SHP77 (cell line): ENCODE measurements around the gene BCAS4.

Experiments
- DNase-seq, 2 experiments: peaks; one replicate each; lab custom pipeline; 2025; lab: John Stamatoyannopoulos, UW

BCAS4 gene

DNA sequence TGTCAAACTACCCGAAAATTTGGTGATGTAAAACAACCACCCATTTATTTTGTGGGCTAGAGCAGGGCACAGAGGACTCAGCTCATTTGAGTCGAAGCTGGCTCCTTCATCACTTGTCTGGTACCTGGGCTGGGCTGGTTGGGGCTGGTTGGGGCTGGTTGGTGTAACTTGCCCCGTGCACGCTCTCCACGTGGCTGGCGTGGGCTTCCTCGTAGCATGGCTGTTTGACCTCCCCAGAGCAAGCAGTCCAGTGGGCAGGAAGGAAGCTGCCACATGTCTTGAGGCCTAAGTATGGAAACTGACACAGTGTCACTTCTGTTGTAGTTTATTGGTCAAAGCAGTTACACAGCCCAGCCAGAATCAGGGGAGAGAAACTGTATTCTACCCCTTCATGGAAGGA is 27.1 kb downstream of the BCAS4 start:
- DNase-seq, result no peak

DNA sequence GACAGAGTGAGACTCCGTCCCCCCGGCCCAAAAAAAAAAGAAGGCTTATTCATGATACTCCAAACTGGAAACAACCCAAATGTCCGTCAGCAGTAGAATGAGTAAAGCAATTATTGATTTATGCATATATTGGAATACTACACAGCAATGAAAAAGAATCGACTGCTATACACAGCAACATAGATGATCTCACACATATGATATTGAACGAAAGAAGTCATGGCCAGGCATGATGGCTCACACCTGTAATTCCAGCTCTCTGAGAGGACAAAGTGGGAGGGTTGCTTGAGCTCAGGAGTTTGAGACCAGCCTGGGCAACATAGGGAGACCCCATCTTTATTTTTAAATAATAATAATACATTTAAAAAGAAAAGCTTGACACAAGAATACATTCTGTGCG is 28.5 kb downstream of the BCAS4 start:
- no peak for DNase-seq

DNA sequence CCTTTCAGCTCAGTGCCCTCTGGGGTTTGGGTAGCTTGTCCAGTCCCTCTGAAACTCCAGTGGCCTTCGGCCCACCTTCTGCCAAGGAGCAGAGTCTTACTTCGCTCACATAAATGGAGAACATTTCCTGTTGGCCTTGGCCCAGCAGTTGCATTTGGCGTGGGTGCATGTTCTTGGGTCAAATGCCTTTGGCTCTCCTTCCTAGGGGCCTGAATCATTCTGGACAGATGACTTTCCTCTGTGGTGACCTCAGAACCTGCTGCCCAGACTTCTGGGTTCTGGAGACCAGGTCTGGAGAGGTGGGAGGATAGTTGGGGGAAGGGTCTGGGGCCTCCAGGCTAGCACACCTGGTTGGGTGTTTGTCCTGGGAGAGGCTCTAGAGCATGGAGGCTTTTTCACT is 29.3 kb downstream of the BCAS4 start:
- DNase-seq, result no peak

DNA sequence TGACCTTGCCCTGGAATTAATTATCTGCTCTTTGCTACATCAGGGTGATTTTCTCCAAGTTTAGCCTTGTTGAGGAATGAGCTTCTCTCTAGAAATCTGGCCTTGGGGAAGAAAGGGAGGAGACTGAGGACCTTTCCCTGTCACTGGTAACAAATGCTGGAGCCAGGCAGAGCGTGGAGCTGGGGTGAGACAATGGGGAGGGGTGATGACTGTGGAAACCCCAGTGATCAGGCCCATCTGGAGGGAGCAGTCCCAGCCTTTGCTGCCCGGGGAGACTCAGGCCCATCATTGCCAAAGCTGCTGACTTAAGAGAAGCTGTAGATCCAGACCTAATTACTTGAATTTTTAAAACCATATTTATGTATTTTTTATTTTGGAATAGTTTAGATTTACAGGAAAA is 31.3 kb downstream of the BCAS4 start:
- DNase-seq, result no peak

DNA sequence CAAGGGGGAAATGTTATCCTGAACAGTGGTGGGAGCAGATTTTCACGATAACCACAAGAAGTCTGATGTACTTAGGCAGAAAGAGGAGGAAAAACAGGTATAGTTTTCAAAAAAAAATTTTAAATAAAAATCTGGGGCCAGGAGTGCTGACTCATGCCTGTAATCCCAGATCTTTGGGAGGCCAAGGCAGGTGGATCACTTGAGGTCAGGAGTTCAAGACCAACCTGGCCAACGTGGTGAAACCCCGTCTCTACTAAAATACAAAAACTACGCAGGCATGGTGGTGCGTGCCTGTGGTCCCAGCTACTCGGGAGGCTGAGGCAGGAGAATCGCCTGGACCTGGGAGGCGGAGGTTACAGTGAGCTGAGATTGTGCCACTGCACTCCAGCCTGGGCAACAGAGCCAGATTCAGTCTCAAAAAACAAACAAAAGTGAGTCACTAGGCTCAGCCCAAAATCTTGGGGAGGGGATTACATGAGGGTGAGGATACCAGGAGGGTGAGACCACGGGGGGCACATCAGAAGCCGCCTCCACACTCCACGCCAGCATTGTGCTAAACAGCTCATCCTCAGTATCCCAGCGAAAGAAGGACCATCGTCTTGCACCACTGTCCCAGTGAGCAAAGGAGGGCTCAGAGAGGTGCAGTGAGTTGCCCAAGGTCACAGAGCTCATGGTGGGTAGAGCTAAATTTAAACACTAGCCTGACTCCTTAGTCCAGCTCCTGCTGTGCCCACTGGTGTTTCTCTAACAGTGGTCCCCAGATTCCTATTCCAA is 33.7 kb downstream of the BCAS4 start:
- no peak for DNase-seq

DNA sequence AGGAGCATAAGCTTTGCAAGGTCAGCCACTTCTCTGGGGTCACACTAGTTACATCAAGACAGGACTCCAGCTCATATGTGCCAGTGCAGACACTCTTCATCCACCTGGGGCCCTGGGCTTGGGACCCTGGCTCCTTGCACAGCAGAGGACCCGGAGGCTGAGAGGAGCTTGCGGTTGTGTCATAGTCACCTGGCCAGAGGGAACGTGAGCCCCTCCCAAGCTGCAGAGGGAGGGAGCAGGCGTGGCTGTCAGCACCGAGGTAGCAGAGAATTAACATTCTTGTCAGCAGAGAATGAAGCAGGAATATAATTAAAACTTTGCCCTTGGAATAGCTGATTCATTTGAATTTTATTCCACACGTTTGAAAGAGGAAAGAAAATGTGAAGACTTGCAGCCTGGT is 36.8 kb downstream of the BCAS4 start:
- no peak for DNase-seq

DNA sequence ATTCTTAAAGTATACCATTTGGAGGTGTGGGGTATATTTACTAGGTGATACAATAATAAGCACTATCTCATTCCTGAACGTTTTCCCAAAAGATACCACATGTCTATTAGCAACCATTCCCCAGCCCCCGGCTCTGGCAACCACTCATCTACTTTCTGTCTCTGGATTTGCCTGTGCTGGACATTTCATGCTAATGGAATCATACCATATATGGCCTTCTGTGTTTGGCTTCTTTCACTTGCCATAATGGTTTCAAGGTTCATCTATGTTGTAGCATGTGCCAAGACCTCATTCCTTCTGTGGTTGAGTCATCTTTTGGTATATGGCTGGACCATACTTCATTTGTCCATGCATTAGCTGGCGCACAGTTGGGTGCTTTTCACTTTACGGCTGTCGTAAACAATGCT is 39.7 kb downstream of the BCAS4 start:
- DNase-seq, result no peak

DNA sequence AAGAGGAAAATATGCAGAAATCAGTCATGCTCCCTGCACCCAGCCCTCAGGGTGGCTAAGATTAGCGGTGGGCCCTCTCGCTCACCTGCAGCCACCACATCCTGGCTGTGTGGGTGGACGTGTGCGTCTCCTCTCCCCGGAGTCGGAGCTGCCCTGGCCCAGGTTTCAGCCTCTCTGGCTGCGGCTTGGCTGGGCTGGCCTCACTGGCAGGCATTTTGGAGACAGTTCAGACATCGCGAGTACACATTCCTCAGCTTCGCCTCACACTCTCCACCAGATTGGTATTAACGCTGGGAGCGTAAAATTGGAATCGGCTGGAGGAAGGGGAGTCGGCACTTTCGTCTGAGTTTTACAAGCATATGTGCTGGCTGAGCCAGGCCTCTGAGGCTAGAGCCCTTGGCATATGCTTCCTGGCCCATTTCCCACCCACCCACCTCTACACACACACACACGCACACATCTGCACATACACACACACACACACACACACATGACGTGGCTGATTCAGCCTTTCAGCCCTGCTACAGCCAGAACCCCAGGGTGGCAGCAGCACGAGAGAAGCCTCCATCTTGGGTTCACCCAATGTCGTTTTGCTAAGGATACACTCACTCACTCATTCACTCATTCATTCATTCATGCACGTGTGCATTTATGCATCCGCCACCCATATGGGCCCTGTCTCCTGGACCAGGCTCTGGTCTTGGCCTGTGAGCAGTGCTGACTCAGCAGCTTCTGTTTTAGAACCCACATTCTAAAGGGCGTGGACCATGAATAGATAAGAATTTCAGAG is 42.9 kb downstream of the BCAS4 start:
- DNase-seq, result no peak

DNA sequence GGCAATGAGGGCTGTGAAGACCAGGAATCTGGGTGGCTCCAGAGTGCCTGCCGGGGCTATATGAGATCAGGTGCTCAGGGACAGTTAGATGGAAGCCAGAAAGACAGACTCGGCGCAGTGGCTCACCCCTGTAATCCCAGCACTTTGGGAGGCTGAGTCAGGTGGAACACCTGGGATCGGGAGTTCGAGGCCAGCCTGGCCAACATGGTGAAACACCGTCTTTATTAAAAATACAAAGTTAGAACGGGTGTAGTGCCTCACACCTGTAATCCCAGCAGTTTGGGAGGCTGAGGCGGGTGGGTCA is 43.4 kb downstream of the BCAS4 start:
- DNase-seq, result no peak

DNA sequence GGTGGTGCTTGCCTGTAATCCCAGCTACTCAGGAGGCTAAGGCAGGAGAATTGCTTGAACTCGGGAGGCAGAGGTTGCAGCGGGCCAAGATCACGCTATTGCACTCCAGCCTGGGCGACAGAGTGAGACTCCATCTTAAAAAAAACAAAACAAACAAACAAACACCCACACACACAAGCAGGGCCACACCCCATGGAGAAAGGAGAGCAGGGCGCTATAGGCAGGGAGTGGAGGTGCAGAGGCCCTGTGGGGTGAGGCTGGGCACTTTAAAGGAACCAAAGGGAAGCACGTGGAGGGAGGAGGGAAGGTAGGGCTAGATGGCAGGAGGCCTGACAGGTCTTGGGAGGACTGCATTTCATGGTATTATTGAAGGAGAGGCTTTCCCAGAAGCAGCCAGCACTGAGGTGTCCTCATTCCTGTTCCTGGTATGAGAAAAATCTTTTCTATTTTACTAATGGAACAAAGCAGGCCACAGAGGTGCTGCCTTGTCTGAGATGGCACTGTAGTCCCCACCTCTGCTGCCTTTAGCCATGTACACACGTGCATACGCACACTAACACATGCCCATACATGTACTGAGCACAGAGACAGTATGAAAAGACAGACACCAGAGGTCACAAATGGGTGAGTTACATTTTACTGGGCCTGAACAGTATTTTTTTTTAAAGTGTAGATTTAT is 44.0 kb downstream of the BCAS4 start:
- DNase-seq, result no peak

DNA sequence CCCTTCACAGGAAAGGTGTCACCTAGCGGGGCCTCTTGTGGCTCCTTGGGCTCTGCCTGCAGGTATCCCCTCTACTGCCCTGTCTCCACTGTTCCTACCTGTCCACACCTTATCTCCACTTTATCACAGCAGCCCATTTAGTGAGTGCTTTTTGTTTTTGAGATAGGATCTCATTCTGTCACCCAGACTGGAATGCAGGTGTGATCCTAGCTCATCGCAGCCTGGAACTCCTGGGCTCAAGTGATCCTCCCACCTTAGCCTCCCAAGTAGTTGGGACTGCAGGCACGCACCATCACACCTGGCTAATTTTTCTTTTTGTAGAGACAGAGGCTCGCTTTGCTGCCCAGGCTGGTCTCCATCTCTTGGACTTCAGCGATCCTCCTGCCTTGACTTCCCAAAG is 48.0 kb downstream of the BCAS4 start:
- DNase-seq, result no peak

DNA sequence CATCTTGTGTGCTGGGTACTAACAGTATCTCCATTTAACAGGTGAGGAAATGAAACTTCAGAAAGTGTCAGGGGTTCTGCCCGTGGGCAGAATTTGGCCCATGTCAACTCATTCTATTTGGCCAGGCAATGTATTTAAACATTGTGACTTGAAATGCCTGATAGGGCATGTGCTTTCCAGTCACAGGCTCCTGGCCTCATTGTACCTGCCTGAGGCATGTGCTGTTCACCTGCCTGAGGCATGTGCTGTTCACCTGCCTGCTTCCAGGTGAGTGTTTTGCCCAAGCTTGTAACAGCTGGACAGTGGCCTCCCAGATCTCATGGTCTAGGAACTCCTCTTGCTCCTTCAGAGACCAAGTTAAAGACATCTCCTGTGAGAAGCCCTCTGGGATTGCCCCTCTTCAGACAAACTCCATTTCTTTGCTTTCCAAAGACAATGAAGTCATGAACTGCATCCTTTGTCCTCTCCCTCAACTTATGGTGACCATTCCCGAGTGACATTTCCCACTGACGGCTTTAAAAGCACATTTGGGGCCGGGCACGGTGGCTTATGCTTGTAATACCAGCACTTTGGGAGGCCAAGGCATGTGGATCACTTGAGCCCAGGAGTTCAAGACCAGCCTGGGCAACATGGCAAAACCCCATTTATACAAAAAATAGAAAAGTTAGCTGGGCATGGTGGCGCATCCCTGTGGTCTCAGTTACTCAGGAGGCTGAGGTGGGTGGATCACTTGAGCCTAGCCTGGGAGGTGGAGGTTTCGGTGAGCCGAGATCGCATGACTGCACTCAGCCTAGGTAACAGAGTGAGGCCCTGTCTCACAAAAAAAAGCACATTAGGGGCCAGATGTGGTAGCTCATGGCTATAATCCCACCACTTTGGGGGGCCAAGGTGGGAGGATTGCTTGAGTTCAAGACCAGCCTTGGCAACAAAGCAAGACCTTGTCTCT is 48.7 kb downstream of the BCAS4 start:
- DNase-seq, result no peak

DNA sequence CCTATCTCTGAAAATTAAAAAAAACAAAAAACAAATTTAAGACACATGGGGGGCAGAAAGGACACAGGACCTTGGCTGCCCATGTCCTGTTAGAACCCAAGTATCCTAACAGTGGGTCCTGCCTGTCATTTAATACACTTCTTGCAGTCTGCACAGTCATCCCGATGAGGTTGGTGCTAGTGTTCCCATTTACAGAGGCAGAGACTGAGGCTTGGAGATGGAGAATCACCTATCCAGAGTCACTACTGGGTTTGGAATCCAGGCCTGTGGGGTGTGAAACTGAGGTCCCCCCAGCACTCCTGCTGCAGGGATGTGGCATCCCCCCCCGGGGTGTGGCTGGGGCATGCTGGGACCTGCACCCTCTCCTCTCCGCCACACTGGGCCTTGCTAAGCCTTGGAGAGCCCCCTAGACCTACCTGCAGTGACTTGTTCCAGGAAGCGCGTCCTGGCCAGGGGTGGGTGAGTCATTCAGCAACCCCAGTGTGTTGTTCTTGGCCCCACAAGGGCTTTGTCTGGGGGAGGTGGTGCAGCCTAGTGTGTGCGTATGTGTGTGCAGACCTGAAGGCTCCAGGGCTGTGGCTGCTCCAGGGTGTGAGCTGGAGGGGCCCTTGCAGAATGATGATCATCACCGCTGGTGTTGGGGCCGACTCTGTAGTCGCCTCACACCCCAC is 49.7 kb downstream of the BCAS4 start:
- no peak for DNase-seq

DNA sequence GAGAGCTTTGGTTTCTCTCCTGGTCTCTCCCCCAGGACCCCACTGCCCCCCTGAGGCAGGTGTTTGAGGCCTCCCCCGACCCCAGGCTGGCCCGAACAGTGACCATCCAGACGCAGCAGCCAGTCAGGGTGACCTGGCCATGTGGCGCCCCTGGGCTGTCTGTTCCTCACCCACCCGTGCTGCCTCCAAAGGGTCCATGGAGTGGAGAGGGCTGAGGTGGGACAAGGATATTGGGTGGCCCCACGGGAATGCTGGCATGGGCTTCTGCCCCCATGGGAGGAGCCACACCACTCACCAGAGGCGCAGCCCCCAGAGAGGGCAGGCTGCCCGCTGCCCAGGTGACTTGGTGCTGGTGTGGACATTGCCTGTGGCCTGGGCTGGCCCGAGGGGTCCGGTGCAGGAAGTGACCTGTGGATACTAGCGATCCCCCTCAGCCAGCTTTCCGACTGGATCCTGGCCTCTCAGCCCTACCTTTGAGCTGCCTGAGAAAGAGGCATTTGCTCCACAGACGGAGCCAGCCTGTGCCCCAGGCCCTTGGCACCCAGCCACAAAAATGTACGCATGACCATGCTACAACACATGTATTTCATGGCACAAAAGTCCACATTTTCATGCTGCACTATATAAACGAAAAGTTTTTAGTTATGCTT is 50.8 kb downstream of the BCAS4 start:
- no peak for DNase-seq

DNA sequence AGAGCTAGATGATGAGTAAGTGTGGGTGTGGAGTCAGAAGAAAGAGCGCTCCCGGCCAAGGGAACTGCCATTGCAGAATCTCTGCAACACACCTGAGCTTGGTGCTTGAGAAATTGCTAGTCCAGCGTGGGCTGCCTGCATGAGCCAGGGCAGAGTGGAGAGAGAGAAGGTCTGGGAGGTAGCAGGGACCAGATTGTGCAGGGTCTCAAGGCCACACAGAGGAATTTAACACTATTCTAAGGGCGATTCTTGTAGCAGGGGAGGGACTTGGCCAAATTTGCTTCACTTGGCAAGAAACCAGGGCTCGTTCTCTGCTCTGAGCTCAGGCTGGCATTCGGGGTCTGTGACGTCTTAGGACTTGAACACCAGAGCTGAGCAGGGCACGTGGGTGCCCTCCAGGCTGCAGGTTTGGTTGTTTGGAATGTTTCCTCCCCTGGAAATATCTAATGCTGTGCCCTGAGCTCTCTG is 53.5 kb downstream of the BCAS4 start:
- no peak for DNase-seq

DNA sequence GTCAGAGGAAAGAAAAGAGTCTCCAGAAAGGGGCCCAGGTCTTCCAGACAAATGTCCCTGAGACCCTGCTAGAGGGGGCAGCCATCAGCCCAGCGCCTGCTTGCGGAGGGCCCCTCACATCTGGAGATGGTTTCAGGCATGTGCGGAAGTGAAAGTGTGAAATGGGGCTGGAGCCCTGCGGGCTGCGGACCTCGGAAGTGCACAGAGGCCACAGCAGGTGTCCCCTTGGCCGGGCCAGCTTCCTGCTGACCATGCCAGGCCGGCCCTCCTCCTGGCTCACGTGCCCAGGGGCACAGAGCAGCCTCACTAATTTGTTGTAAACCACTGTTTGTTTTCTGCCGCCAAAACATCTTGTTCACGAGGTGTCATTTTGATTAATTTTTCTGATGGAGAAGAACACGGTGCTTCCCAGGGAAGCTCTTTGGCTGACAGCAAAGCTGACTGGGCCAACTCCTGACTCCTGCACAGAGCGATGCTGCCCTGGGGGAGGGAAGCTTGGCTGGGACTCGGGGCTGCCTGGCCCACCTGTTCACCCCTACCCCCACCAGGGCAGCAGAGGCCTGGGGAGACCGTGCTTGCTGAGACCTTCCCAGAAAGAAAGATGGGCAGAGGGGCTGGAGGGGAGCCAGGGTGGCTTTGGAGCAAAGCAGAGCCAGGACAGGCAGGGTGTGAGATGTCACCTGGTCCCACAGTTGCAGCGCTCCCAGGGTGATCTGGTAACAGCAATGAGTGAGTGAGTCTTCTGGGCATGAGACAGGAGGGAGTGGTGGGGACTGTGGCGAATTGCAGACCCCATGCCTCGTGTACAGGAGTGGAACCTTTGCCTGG is 54.2 kb downstream of the BCAS4 start:
- no peak for DNase-seq

DNA sequence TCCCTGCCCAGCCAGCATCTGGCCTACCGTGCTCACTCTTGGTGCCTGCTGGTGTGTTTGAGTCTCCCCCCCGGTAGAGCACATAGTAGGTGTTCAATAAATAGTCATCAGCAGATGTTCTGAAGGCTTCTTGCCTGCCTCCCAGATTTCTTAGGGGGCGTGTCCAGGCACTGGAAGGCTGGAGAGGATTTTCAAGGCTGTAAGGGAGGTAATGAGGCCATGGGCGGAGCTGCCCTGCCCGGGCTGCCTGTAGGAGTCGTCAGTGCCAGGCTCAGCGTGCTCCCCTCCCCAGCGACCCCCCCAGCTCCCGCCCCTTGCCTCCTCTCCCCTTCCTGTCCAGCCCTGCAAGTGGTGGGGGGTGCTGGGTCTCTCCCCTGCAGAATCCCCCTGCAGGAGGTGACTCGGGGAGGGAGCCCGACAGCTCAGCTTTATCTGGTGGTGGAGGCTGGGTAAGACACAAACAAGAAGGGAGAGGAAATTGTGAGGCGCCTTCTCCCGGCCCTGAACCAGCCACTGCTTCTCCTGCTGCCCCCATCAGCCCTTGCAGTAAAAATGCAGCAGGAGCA is 55.9 kb downstream of the BCAS4 start:
- DNase-seq, result no peak

DNA sequence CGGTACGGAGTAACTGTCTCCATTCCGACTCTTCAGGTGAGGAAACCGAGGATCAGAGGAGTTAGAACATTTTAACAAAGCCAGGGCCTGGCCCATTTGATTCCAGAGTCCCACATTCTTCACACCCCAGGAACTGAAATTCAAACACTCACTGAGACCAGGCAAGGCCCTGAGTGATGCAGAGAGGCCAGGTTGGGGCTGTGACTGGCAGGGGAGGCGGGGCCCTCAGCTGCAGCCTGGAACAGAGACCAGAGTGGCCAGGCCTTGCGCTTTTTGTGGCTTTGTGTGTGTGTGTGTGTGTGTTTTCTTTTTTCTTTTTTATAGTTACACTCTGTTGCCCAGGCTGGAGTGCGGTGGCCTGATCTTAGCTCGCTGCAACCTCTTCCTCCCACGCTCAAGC is 57.2 kb downstream of the BCAS4 start:
- DNase-seq, result no peak

DNA sequence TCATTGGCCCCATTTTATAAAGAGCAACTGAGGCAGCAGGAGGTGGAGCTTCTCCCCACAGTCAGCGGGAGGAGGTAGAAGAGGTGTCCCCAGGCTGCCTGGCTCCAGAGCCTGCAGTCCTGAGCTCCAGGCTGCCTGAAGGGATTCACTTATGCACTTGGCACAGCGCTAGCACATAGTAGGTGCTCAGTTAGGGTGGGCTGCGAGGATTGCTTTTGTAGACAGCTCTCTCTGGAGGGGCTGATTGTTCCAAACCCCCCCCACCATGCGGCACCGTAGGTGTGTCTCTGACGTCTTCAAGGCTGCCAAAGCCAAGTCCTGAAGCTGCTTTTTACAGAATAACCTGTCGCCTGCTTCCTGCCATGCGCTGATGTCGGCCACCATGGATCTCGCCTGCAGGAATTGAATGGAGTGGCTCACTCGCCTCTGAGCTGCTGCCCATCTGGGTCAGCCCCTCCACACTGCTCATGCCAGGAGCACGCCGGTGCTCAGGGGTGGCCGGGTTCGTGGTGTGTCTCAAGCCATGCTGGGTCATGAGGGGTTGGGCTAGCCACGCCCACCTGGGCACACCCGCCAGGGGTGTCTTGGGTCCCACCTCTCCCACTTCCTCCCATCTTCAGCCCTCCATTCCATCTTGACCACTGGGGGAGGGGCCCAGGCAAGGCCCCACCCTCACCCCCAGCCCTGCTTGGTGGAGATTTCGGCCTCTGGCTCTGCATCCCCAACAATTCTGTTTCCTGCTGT is 59.8 kb downstream of the BCAS4 start:
- DNase-seq, result no peak
